Gastroesophageal sphincter (tissue), 4 donors: ENCODE results near the gene SLC35F3. TPM values are rescaled to one million over a fixed set of nuclear protein-coding genes. Genes with fewer than 3 reads are reported as not detected.

Experiments used
- ATAC-seq: fragments of 150-250 bp; one replicate; pipeline ENCODE4 v1.9.1; 2016; ENCODE audit warnings: mild to moderate bottlenecking, moderate library complexity
- H3K27ac ChIP-seq, 4 donors: fragments of 200-600 bp; sonication (generic) in 3 of 4; 1 replicate in 3 of 4; 2 replicates in 1 of 4; pipeline ENCODE4 v1.5.1; 2016 to 2019
- H3K27me3 ChIP-seq: fragments of 200-600 bp; sonication (generic); one replicate; pipeline ENCODE4 v1.5.1; 2019
- H3K36me3 ChIP-seq, 2 donors: fragments of 200-600 bp; sonication (generic); one replicate each; pipeline ENCODE4 v1.5.1; 2019; ENCODE audit warnings: control low read depth in 1 of 2
- H3K4me1 ChIP-seq, 3 donors: fragments of 200-600 bp; sonication (generic); 1 replicate in 2 of 3; 2 replicates in 1 of 3; pipeline ENCODE4 v1.5.1; 2016 to 2019; ENCODE audit warnings: control low read depth in 2 of 3
- H3K4me3 ChIP-seq, 2 donors: fragments of 200-600 bp; sonication (generic); one replicate each; pipeline ENCODE4 v1.5.1; 2019; ENCODE audit warnings: mild to moderate bottlenecking in 1 of 2, moderate library complexity in 1 of 2
- H3K9me3 ChIP-seq, 3 donors: fragments of 200-600 bp; sonication (generic); one replicate each; pipeline ENCODE4 v1.5.1; 2017 to 2019; ENCODE audit warnings: control low read depth in 2 of 3
- EP300 ChIP-seq: sonication (generic); formaldehyde crosslinking; IDR thresholded peaks from one replicate; pipeline ENCODE4 v1.6.1; 2017; ENCODE audit warnings: antibody characterized with exemption, mild to moderate bottlenecking
- POLR2A ChIP-seq, 2 donors: fragments of 450-650 bp; IDR thresholded peaks; one replicate each; pipeline ENCODE4 v1.6.1; 2017; ENCODE audit warnings: antibody characterized with exemption in 2 of 2, mild to moderate bottlenecking in 2 of 2, moderate library complexity in 1 of 2
- POLR2AphosphoS5 ChIP-seq: sonication (generic); formaldehyde crosslinking; IDR thresholded peaks from one replicate; pipeline ENCODE4 v1.6.1; 2017; ENCODE audit warnings: antibody characterized with exemption
- WGBS, 2 donors: methylation state at CpG; one replicate each; pipeline ENCODE4 v1.1.5; 2018; ENCODE audit warnings: low coverage in 1 of 2; 5-methylcytosine and 5-hydroxymethylcytosine counted together
- total RNA-seq, 4 donors: library from RNA; depleted of rRNA; stranded (reverse); fragments of >200 nt; gene quantifications; one replicate each; pipeline ENCODE4 v1.1.0, GENCODE V29; 2016
- TF ChIP-seq, protein P1 (sequence below), 4 experiments: fragments of 200-600 bp in 2 of 4; fragments of 450-650 bp in 2 of 4; sonication (generic) in 1 of 4; IDR thresholded peaks; one replicate each; pipeline ENCODE4 v1.5.1; 2017 to 2019; ENCODE audit warnings: antibody characterized with exemption in 4 of 4, mild to moderate bottlenecking in 2 of 4, moderate library complexity in 2 of 4

The SLC35F3 gene
- total RNA-seq, 4 donors from 2014 or later = 0.16 to 0.62 (median 0.54) TPM; not detected in 1

DNA sequence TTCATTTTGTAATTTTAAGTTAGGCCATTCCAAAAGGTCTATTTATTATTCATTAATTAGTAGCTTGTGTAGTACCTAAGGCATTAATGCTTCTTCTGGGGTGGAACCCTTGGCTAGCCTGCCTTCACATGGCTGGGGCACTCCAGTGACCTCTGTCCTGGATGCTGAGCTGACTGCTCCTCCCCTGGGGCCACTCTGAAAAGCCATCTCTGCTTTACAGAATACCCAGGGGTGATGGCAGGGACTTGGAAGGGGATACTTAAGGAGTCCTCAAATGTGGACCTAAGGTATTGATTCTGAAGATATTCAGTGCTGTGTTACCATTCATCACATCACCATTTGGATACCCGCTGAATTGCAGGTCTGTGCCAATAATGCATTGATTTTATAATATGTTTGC lies 281.0 kb downstream of the SLC35F3 start:
- no peaks in the 10 kb centered on the region for H3K36me3 ChIP-seq
- peaks cover 0 to 19% (median 0%) of the 10 kb centered on the region in 3 donors for H3K9me3 ChIP-seq
- no peak overlapping the region for H3K4me3 ChIP-seq
- WGBS, 2 donors = 86 to 100% methylated on average over 1 of the region's 1 CpG
- no peak for ATAC-seq
- H3K27ac ChIP-seq = no peak overlapping the region
- TF ChIP-seq EP300 (no peak), POLR2A (IDR thresholded peaks at IDR 0.05) (no peak), POLR2AphosphoS5 (no peak)
- TF ChIP-seq, protein P1, sequence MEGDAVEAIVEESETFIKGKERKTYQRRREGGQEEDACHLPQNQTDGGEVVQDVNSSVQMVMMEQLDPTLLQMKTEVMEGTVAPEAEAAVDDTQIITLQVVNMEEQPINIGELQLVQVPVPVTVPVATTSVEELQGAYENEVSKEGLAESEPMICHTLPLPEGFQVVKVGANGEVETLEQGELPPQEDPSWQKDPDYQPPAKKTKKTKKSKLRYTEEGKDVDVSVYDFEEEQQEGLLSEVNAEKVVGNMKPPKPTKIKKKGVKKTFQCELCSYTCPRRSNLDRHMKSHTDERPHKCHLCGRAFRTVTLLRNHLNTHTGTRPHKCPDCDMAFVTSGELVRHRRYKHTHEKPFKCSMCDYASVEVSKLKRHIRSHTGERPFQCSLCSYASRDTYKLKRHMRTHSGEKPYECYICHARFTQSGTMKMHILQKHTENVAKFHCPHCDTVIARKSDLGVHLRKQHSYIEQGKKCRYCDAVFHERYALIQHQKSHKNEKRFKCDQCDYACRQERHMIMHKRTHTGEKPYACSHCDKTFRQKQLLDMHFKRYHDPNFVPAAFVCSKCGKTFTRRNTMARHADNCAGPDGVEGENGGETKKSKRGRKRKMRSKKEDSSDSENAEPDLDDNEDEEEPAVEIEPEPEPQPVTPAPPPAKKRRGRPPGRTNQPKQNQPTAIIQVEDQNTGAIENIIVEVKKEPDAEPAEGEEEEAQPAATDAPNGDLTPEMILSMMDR (IDR thresholded peaks at IDR 0.05) = no peak
- H3K27me3 ChIP-seq = peaks cover 46% of the 10 kb centered on the region
- H3K4me1 ChIP-seq = no peaks in the 10 kb centered on the region

DNA sequence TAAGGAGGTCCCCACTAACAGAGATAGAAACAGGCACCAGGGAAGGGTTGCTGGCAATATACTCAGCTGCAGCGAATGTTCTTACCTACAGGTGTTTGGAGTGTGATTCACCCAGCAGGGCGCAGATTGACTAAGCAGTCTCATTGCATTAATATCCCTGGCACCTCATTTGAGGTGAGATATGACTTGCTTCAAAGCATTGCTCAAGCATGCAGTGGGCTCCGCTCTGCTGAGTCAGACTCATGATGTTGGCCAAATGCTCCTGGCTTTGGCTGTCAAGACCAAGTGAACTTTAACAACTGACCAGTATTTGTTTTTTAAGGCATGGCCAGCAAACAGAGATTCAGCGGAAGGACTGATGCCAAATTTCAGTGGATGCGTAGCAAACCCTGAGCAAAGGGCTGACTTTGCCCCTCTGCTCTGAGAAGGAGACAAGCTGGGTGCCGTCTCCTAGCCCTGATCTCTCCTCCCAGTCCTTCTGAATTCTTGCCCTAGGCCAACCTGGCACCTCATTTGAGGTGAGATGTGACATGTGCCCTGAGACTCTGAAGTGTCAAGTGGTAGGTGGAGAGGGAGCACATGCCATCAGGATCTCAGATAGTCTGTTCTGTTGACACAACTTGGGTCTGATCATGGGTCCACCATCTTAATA lies 281.7 kb downstream of the SLC35F3 start:
- H3K27ac ChIP-seq = no peak overlapping the region
- no peak overlapping the region for H3K4me3 ChIP-seq
- peaks cover 0 to 25% (median 0%) of the 10 kb centered on the region in 3 donors for H3K9me3 ChIP-seq
- TF ChIP-seq EP300 = no peak
- WGBS, 2 donors = 91 to 96% methylated on average over 5 to 6 of the region's 6 CpGs
- no peaks in the 10 kb centered on the region for H3K36me3 ChIP-seq
- no peak for ATAC-seq
- H3K4me1 ChIP-seq = no peaks in the 10 kb centered on the region
- peaks cover 45% of the 10 kb centered on the region for H3K27me3 ChIP-seq

DNA sequence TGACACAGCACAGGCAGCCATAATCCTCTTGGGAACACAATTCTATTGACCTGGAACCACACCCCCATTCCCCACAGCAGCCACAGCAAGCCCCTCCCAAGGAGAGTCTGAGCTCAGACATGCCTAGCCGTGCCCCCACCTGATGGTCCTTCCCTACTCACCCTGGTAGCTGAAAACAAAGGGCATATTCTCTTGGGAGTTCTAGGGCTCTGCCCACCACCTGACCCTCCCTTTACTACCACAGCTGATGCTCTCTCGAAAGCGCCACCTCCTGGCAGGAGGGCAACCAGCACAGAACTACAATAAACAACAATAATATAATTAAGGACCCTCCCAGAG lies 283.9 kb downstream of the SLC35F3 start:
- Histone ChIP-seq H3K36me3 (no peaks in the 10 kb centered on the region), H3K9me3 (peaks cover 0 to 38% (median 0%) of the 10 kb centered on the region in 3 donors), H3K27me3 (peaks cover 36% of the 10 kb centered on the region), H3K4me1 (no peaks in the 10 kb centered on the region), H3K4me3 (no peak overlapping the region), H3K27ac (no peak overlapping the region)
- 7 to 45% methylated on average over 2 of the region's 3 CpGs for WGBS, 2 donors
- no peak for ATAC-seq
- TF ChIP-seq, protein P1 (IDR thresholded peaks at IDR 0.05) = no peak
- TF ChIP-seq EP300 (no peak), POLR2AphosphoS5 (no peak), POLR2A (IDR thresholded peaks at IDR 0.05) (no peak)

DNA sequence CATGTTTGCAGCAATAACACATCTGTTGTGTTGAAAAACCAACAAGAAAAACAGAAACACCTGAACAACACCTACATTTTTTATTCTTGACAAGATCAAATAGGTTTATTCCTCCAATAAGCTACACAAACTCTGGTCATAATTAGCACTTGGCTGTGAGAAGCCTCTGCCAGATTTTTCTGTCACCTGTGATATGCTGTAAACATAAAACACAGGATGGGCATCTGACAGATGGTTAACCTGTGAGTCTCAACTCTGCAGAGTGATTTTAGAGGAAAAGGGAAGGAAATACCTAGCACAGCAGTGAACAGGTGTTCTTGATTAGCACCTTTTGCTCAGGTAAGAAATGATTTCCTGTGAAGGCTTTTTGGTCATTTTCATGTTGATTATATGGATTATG lies 293.4 kb downstream of the SLC35F3 start:
- H3K4me1 ChIP-seq = no peaks in the 10 kb centered on the region
- no peaks in the 10 kb centered on the region for H3K36me3 ChIP-seq
- H3K27me3 ChIP-seq = peaks cover 10% of the 10 kb centered on the region
- TF ChIP-seq EP300 (no peak), POLR2A (IDR thresholded peaks at IDR 0.05) (no peak), POLR2AphosphoS5 (no peak)
- TF ChIP-seq, protein P1 (IDR thresholded peaks at IDR 0.05) = no peak
- no peak for ATAC-seq
- peaks cover 0 to 12% (median 0%) of the 10 kb centered on the region in 3 donors for H3K9me3 ChIP-seq
- H3K4me3 ChIP-seq = no peak overlapping the region
- no peak overlapping the region for H3K27ac ChIP-seq

DNA sequence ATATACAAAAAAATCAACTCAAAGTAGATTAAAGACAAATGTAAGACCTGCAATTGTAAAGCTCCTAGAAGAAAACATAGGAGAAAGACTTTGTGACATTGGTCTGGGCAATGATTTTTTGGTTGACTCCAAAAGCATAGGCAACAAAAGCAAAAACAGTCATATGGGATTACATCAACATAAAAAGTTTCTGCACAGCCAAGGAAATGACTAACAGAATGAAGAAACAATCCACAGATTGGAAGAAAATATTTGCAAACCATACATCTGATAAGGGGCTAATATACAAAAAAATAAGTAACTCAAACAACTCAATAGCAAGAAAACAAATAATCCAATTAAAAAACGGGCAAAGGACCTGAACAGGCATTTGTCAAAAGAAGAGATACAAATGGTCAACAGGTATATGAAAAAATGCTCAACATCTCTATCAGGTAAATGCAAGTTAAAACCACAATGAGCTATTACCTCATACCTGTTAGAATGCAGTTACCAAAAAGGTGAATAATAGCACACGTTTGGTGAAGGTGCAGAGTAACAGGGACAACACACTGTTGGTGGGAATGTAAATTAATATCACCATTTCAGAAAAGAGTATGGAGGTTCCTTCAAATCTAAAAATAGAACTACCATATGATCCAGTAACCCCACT lies 295.1 kb downstream of the SLC35F3 start:
- H3K27me3 ChIP-seq = peaks cover 10% of the 10 kb centered on the region
- no peak overlapping the region for H3K4me3 ChIP-seq
- no peaks in the 10 kb centered on the region for H3K36me3 ChIP-seq
- ATAC-seq = no peak
- no peak overlapping the region for H3K27ac ChIP-seq
- no peak for TF ChIP-seq POLR2A (IDR thresholded peaks at IDR 0.05)
- TF ChIP-seq POLR2AphosphoS5 = no peak
- TF ChIP-seq EP300 = no peak
- TF ChIP-seq, protein P1 (IDR thresholded peaks at IDR 0.05) = no peak
- peaks cover 0 to 12% (median 0%) of the 10 kb centered on the region in 3 donors for H3K9me3 ChIP-seq
- no peaks in the 10 kb centered on the region for H3K4me1 ChIP-seq
- 74 to 76% methylated on average over 2 of the region's 2 CpGs for WGBS, 2 donors
